ENCODE measurements around the gene PFN1. TPM values are rescaled to one million over a fixed set of nuclear protein-coding genes. Genes with fewer than 3 reads are reported as not detected.

PFN1 gene
- total and polyA plus RNA-seq, 9 of the 15 experiments (the other 6 are each of a cell fraction or from before 2014, with no cell fraction given): 60.5 to 1,479 (median 456) TPM

DNA sequence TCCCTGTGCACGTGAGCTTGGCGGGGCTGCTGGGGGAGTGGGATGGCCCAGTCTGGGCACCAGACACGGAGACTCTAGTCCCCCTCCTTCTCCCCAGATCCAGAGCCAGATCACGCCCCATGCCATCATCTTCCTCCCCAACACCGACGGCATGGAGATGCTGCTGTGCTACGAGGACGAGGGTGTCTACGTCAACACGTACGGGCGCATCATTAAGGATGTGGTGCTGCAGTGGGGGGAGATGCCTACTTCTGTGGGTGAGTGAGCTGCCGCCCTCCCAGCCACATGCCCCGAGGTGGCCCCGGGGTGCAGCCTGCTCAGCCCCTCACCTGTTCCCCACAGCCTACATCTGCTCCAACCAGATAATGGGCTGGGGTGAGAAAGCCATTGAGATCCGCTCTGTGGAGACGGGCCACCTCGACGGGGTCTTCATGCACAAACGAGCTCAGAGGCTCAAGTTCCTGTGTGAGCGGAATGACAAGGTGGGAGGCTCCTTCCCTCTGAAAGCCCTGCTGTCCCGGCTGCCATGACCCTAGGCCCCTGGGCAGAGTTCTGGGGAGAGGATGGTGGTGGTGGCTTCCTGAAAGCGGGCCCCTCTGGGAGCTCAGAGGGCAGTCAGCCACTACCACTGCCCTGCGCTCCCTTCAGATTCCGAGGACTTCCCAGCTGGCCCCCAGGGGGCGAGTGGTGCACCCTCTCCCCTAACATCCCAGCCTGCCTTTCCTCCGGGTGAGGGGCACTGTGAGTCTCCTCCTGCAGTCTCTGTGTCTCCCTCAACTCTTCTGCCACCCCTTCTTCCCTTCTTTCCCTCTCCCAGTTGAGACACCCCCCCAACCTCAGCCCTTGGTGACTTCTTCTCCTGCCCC is 51.8 kb downstream of the PFN1 start:
- no peaks in the 10 kb centered on the region for H3K9me1 ChIP-seq (ENCODE audit: control insufficient read depth, insufficient read depth, low read length)
- peaks cover 50% of the 10 kb centered on the region; the same call in 2 of the 3 replicates for H3K36me3 ChIP-seq (ENCODE audit: control insufficient read depth, insufficient read depth, low read length)
- H2AFZ ChIP-seq (ENCODE audit: low read depth, low read length): no peak overlapping the region
- H3K4me2 ChIP-seq (ENCODE audit: insufficient read depth, low read length): no peak overlapping the region
- WGBS (ENCODE audit: insufficient coverage, low coverage, missing lambda C conversion rate): 85% methylated on average over 13 of the region's 27 CpGs
- H3K4me1 ChIP-seq (replicated peaks in 1 of 2; ENCODE audit: control insufficient read depth in 2 of 2, insufficient read depth in 2 of 2, low read length in 2 of 2): peaks cover 0 to 18% of the 10 kb centered on the region in 2 experiments; a peak in 2 of 5 replicates
- no TSS peak for BruUV-seq (replicated peaks)
- H3K9ac ChIP-seq (ENCODE audit: insufficient read depth in 1 of 2, low read depth in 2 of 2, low read length in 2 of 2): no peak overlapping the region
- in situ Hi-C loops (cut with MboI) (no loop called here), intact Hi-C loops (cut with micrococcal nuclease) (no loop called here)
- TF ChIP-seq, protein P1, sequence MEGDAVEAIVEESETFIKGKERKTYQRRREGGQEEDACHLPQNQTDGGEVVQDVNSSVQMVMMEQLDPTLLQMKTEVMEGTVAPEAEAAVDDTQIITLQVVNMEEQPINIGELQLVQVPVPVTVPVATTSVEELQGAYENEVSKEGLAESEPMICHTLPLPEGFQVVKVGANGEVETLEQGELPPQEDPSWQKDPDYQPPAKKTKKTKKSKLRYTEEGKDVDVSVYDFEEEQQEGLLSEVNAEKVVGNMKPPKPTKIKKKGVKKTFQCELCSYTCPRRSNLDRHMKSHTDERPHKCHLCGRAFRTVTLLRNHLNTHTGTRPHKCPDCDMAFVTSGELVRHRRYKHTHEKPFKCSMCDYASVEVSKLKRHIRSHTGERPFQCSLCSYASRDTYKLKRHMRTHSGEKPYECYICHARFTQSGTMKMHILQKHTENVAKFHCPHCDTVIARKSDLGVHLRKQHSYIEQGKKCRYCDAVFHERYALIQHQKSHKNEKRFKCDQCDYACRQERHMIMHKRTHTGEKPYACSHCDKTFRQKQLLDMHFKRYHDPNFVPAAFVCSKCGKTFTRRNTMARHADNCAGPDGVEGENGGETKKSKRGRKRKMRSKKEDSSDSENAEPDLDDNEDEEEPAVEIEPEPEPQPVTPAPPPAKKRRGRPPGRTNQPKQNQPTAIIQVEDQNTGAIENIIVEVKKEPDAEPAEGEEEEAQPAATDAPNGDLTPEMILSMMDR (IDR thresholded peaks at IDR 0.05 in 2 of 3, conservative IDR thresholded peaks at IDR 0.05 in 1 of 3; ENCODE audit: insufficient read depth in 2 of 3, low read depth in 1 of 3, low read length in 3 of 3): 0 out of 6 replicates have a peak, but pooled peaks of 1 of the 3 experiments have one; percentile 3
- TF ChIP-seq TEAD1 (CRISPR knock-in tag; IDR thresholded peaks at IDR 0.05): no peak
- no peak for TF ChIP-seq HCFC1 (IDR thresholded peaks at IDR 0.05; ENCODE audit: low read depth, low read length)
- TF ChIP-seq ZNF717 (CRISPR knock-in tag; IDR thresholded peaks at IDR 0.05): no peak
- TF ChIP-seq SMAD2 (IDR thresholded peaks at IDR 0.05; ENCODE audit: low read depth, low read length): no peak
- TF ChIP-seq, protein P2, sequence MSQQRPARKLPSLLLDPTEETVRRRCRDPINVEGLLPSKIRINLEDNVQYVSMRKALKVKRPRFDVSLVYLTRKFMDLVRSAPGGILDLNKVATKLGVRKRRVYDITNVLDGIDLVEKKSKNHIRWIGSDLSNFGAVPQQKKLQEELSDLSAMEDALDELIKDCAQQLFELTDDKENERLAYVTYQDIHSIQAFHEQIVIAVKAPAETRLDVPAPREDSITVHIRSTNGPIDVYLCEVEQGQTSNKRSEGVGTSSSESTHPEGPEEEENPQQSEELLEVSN (IDR thresholded peaks at IDR 0.05; ENCODE audit: borderline replicate concordance in 1 of 2, extremely low read depth in 1 of 2, insufficient read depth in 1 of 2, insufficient read length in 1 of 2, low read depth in 1 of 2, low read length in 1 of 2, poor library complexity in 1 of 2, severe bottlenecking in 1 of 2): no peak
- ATAC-seq: no peak
- ChIA-PET CTCF (ENCODE audit: low intra/inter-chr PET ratio) (no interaction called here), POLR2A (interaction anchor here (0.7 kb wide), 1 partner anchor 1255 kb away, joined by 3 read pairs; no protein-coding TSS in a partner anchor)
- no peak overlapping the region for H3K27ac ChIP-seq (ENCODE audit: extremely low read depth, low read depth, low read length)
- no peak for DNase-seq (ENCODE audit: extremely low read depth in 1 of 4, low spot score in 3 of 4)
- H3K4me3 ChIP-seq: no peak overlapping the region
- H3K27me3 ChIP-seq (ENCODE audit: control insufficient read depth in 2 of 2, insufficient read depth in 2 of 2, low read length in 2 of 2): no peaks in the 10 kb centered on the region
- FAIRE-seq: no peak
- H3K9me3 ChIP-seq (replicated peaks; ENCODE audit: control insufficient read depth, insufficient read depth, low read depth, low read length): no peaks in the 10 kb centered on the region
- no peaks in the 10 kb centered on the region for H4K20me1 ChIP-seq (replicated peaks; ENCODE audit: control insufficient read depth, insufficient read depth, low read length)
- H3K79me2 ChIP-seq (ENCODE audit: control insufficient read depth, insufficient read depth, low read length): no peaks in the 10 kb centered on the region
